Measurements from ENCODE around the gene ARMC7.

ARMC7 gene

GRCh38 chr17:75077496-75078283 lies 32.1 kb upstream of the ARMC7 start:
- DNase-seq (ENCODE audit: insufficient read length, low spot score) (no peak), FAIRE-seq (no peak)

DNA sequence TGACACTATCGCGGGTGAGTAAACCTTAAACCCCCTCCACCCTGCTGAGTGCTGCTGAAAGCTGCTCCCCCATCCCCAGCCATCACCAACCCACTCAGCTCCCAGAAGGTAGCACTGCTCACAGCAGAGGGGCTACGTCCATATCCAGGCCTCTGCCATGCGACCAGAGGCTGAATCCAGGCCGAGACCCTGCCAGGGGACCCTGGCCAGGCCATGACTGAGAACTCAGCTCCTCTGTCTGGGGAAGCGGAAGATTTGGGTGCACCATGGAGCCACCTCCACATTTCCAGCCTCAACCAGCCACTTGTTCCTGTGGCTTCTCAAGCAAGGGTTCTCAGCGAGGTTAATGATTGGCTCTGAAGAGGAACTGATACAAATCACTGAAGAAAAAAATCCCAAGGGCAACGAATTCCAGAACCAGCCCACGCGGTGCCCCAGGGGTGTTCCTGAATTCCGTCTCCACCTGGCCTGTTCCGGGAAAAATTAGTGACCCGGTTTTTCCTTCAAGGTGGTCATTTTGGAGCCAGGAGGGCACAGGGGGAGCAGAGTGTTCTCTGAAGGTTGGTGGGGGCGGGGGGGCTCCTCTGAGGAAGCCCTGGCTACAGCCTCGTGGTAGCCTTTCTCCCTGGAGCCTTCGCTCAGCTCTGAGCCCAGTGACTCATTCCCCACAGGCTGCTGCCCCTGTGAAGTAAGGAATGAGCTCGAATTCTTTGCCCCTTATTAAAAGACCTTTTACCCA lies 31.3 kb upstream of the ARMC7 start:
- FAIRE-seq = peak; percentile 69
- DNase-seq (ENCODE audit: insufficient read length, low spot score) = peak; percentile 88

DNA sequence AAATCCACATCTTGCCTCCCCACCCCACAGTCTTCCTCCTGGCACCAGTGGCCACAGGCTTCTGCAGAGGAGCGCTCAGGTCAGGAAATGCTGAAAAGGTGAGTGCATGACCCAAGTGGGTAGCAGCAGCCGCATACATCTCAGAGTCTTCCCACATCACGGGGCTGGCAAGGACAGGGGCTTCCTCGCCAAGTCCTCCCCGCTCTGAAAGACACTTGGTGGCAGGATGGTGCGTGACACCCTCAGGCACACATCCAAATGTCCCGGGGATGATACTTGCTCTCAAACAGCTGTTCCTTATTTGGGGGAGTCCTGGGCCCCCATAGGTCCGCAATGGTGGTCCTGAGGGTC lies 30.8 kb upstream of the ARMC7 start:
- FAIRE-seq = peak; percentile 88

GRCh38 chr17:75081611-75082540 lies 27.9 kb upstream of the ARMC7 start:
- FAIRE-seq (no peak), DNase-seq (ENCODE audit: insufficient read length, low spot score) (no peak)

More for the DNA sequence above, 30.8 kb upstream of the ARMC7 start:
- no peak for DNase-seq (ENCODE audit: insufficient read length, low spot score)

DNA sequence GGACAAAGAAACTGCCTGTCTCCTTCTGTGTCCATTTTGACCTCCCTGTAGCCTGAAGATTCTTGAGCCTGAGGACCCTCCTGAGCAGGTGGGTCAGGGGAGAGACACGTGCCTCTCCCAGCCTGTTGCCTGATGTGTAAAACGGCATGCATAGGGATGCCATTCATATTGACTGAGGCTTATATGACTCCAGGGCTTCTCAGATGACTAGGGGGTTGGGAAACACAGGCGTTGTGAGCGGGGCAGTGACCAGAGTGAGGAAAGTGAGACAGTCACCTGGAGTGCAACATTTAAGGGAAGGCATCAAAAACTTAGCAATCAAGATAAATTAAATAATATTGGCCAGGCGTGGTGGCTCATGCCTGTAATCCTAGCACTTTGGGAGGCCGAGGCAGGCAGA lies 27.1 kb upstream of the ARMC7 start:
- FAIRE-seq = no peak
- DNase-seq (ENCODE audit: insufficient read length, low spot score) = no peak

DNA sequence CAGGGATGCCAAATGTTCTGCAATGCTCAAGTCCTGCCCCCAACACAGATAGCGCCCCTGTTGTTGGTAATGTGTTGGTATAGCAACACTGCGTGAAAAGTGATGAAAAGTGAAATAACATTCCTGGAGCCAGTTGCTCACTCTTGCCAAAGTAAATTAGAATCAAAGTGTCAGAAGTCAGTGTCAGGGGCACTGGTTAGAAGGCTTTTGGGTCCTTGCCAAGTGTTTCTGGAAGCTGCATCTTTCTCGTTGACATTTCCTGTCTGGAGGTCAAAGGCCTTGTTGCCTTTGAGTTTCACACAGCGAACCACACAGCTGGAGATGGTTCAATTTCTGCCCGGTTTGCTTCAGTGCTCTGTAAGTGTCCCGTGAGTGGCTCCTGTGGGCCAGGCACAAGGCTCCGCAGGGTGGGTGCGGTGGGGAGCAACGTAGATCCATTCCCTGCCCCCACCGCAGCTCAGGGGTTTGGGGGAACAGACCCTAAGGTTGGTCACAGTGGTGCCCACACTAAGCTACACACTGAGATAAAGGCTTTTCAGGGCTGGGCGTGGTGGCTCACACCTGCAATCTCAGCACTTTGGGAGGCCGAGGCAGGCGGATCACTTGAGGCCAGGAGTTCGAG lies 25.6 kb upstream of the ARMC7 start:
- FAIRE-seq = no peak

GRCh38 chr17:75086496-75087181 lies 23.1 kb upstream of the ARMC7 start:
- DNase-seq (ENCODE audit: insufficient read length, low spot score) (no peak), FAIRE-seq (no peak)

More for the DNA sequence above, 25.6 kb upstream of the ARMC7 start:
- no peak for DNase-seq (ENCODE audit: insufficient read length, low spot score)

- DNase-seq (ENCODE audit: insufficient read length, low spot score) = no peak
- no peak for FAIRE-seq
These were observed 22.6 kb upstream of the ARMC7 start for GRCh38 chr17:75087182-75087557.

DNA sequence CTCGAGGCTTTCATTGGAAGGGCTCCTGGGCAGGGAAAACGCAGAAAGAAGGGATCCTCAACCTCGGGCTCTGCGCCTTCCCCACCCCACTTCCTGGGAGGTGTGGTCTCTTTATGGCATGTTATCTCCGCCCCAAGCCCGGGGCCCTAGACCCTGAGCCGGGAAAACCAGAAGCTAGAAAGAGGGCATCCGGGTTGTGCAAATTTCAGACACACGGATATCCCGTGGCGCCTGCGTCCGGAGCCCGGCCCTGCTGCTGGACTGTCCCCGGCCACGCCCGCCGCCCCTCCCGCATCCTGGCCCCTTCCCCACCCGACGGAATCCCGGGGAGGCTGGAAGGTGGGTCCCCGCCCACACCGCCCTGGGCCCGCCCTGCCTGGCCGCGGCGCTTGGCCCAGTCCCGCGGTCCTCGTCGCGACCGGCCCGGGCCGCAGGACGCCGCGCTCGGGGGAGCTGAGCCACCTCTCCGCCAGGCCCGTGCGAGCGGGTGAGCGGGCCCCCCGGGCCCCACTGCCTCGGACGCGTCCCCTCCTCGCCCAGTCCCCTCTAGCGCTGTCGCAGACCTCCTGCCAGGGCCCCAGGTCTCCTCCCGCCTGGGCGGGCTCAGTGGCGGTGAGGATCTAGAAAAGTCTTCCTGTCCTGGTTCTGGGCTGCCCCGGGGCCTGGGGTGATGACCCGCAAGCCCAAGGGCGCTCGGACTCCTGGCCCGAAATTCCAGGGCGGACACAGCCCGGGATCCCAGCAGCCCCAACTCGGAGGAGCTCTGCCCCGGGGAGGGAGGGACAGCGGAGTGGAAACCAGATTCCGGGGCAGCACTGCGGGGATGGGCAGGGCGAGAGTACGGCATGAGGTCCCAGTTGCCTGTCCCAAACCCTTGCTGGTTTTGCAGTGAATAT lies 22.0 kb upstream of the ARMC7 start, which contains the start of gene SLC16A5:
TSS of gene SLC16A5 (plus strand) at position 397 of the 896 bp plus-strand sequence. CDS start 5,683 bp downstream, outside the sequence.
- DNase-seq (ENCODE audit: insufficient read length, low spot score) (peak; percentile 97), FAIRE-seq (peak; percentile 83)

GRCh38 chr17:75088465-75089417 lies 21.0 kb upstream of the ARMC7 start:
- no peak for DNase-seq (ENCODE audit: insufficient read length, low spot score)
- no peak for FAIRE-seq

DNA sequence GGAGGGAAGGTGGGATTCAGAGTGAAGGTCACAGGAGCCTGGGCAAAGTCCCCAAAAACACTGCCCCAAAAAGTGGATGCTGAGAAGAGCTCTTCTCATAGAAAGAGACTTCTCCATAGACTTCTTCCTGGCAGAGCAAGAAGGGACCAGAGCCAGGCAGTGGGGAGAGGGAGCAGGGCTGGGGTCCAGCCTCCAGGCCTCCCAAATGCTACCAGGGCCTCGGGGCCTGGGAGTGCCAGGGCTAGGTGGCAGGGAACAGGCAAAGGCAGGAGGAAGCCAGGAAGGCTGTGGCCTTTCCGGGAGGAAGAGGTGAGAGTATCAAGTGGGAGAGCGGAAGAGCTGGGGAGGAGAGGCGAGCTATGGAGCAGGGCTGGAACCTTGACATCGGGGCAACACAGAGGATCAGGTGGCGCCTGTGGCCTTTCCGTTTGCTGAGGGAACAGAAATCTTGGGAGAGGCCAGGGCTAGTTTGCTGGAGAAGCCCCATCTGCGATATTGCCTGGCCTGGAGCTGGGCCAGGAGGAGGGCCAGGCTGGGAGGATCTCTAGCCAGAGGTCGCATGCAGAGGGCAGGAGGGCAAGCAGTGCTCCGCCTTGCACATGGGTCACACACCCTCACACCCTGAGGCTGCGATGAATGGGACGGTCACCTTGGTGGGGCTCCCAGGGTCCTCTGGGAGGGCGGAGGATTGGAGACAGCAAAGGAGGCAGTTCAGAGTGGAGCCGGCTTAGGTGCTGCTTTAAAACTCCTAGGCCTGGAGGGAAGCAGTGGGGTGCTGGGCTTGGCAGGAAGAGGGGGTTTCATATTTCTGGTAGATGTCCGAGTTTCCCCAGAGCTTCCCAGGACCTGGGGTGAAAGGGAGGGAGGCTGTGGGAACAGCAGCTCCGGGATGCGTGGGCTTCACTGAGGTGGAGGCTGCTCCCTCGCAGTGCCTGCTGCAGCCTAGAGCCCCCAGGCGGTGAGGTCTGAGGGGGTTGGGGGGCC lies 18.6 kb upstream of the ARMC7 start:
- FAIRE-seq = peak; percentile 16
- DNase-seq (ENCODE audit: insufficient read length, low spot score) = no peak

DNA sequence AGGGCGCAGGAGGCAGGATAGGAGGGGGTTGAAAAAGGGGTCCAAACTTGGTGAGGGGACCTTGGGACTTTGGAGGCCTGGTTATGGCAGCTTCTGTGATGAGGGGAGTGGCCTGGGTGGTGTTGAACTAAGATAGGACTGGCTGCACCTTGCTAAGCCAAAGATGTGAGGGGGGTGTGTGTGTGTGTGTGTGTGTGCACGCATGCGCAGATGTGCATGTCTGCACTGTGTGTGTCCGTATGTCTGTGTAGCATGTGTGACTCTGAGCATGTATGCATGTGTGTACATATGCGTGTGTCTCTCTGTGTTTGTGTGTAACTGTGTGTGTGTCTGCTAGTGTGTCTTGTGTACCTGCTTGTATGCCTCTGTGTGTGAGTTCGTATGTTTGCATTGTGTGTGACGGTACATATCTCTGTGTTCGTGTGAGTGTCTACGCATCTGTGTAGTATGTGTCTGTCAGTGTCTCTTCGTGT lies 17.9 kb upstream of the ARMC7 start:
- DNase-seq (ENCODE audit: insufficient read length, low spot score) = no peak
- FAIRE-seq = peak; percentile 96

GRCh38 chr17:75093548-75094158 lies 16.1 kb upstream of the ARMC7 start:
- DNase-seq (ENCODE audit: insufficient read length, low spot score) (no peak), FAIRE-seq (no peak)

- FAIRE-seq = peak; percentile 51
These were observed 14.8 kb upstream of the ARMC7 start for GRCh38 chr17:75094871-75095399.

GRCh38 chr17:75096082-75096625 lies 13.6 kb upstream of the ARMC7 start:
- FAIRE-seq (peak; percentile 100), DNase-seq (ENCODE audit: insufficient read length, low spot score) (peak; percentile 96)

More at GRCh38 chr17:75094871-75095399, 14.8 kb upstream of the ARMC7 start:
- DNase-seq (ENCODE audit: insufficient read length, low spot score) = no peak
